IMR-90 (cell line): ENCODE results near the gene NELL1. TPM values are rescaled to one million over a fixed set of nuclear protein-coding genes. Genes with fewer than 3 reads are reported as not detected.

Experiments used
- ATAC-seq: fragments of 200-7000 bp; cut with Tn5 transposase; 2 replicates; pipeline ENCODE4 v1.9.1; 2020; ENCODE audit warnings: low read depth, mild to moderate bottlenecking, moderate library complexity
- BruUV-seq: library from RNA; stranded (reverse); fragments of 400-500 nt; replicated peaks from 2 replicates; lab custom pipeline; 2021; lab: Mats Ljungman, UMichigan
- CTCF ChIA-PET: fragments of 300-600 bp; formaldehyde crosslinking; extraction: SDS; loops from one replicate; lab custom pipeline; 2021; ENCODE audit warnings: antibody characterized with exemption; lab: Yijun Ruan, JAX
- POLR2A ChIA-PET: fragments of 300-600 bp; sonication (Branson Sonifier 250); formaldehyde crosslinking; loops from one replicate; lab custom pipeline; 2022; ENCODE audit warnings: antibody characterized with exemption; ENCODE audit not compliant: unreplicated experiment; lab: Charles Lee
- DNase-seq: peaks from one replicate; pipeline ENCODE4 v3.0.0; 2013
- H2AFZ ChIP-seq: replicated peaks from 2 replicates; pipeline ENCODE3; 2013; ENCODE audit warnings: low read length, mild to moderate bottlenecking; ENCODE audit not compliant: poor library complexity
- H2AK5ac ChIP-seq: 2 replicates; pipeline ENCODE4 v1.6.1; 2013; ENCODE audit warnings: low read depth, low read length, inconsistent platforms
- H2AK9ac ChIP-seq: replicated peaks from 2 replicates; pipeline ENCODE3; 2013; ENCODE audit warnings: mild to moderate bottlenecking, low read depth, low read length, moderate library complexity; ENCODE audit not compliant: poor library complexity
- H2BK120ac ChIP-seq: 2 replicates; pipeline ENCODE4 v1.6.1; 2013; ENCODE audit warnings: low read depth, low read length, inconsistent platforms
- H2BK15ac ChIP-seq: 3 replicates; pipeline ENCODE4 v1.6.1; 2013; ENCODE audit warnings: low read depth, low read length, inconsistent platforms
- H2BK20ac ChIP-seq: 2 replicates; pipeline ENCODE4 v1.6.1; 2013; ENCODE audit warnings: low read depth, mild to moderate bottlenecking, inconsistent platforms, low read length, moderate library complexity
- H2BK5ac ChIP-seq: 2 replicates; pipeline ENCODE4 v1.6.1; 2013; ENCODE audit warnings: mild to moderate bottlenecking, low read depth, low read length, inconsistent platforms; ENCODE audit not compliant: poor library complexity, severe bottlenecking
- H3K14ac ChIP-seq: replicated peaks from 2 replicates; pipeline ENCODE4 v1.6.1; 2013; ENCODE audit warnings: low read depth, low read length, inconsistent platforms
- H3K18ac ChIP-seq: 2 replicates; pipeline ENCODE4 v1.6.1; 2013; ENCODE audit warnings: low read depth, low read length, control low read depth
- H3K23ac ChIP-seq: 2 replicates; pipeline ENCODE4 v1.6.1; 2013; ENCODE audit warnings: low read depth, low read length, inconsistent platforms
- H3K27ac ChIP-seq: 2 replicates; pipeline ENCODE4 v1.5.1; 2013; ENCODE audit warnings: mild to moderate bottlenecking, control low read depth, low read length; ENCODE audit not compliant: insufficient read depth
- H3K27me3 ChIP-seq: 2 replicates; pipeline ENCODE4 v1.6.1; 2013; ENCODE audit warnings: low read length; ENCODE audit not compliant: control insufficient read depth, insufficient read depth
- H3K36me3 ChIP-seq: 2 replicates; pipeline ENCODE4 v1.6.1; 2013; ENCODE audit warnings: low read length, mixed read lengths; ENCODE audit not compliant: control insufficient read depth, insufficient read depth
- H3K4ac ChIP-seq: 2 replicates; pipeline ENCODE4 v1.6.1; 2013; ENCODE audit warnings: low read depth, low read length, inconsistent platforms
- H3K4me1 ChIP-seq: 2 replicates; pipeline ENCODE4 v1.6.1; 2013; ENCODE audit warnings: low read length, mixed read lengths; ENCODE audit not compliant: control insufficient read depth, insufficient read depth
- H3K4me2 ChIP-seq: 2 replicates; pipeline ENCODE4 v1.6.1; 2013; ENCODE audit warnings: low read depth, mild to moderate bottlenecking, control low read depth, low read length, moderate library complexity
- H3K4me3 ChIP-seq: 2 replicates; pipeline ENCODE4 v1.5.1; 2013; ENCODE audit warnings: low read depth, mild to moderate bottlenecking, control low read depth, low read length, moderate library complexity; ENCODE audit not compliant: insufficient read depth
- H3K56ac ChIP-seq: 2 replicates; pipeline ENCODE4 v1.6.1; 2013; ENCODE audit warnings: low read length, inconsistent platforms; ENCODE audit not compliant: insufficient read depth; ENCODE audit errors: extremely low read depth
- H3K79me1 ChIP-seq, 2 experiments: 2 replicates each; pipeline ENCODE4 v1.6.1; 2013; ENCODE audit warnings: low read length in 2 of 2, inconsistent platforms in 1 of 2, low read depth in 1 of 2
- H3K9ac ChIP-seq: 2 replicates; pipeline ENCODE4 v1.6.1; 2013; ENCODE audit warnings: low read depth, low read length, control low read depth
- H3K9me1 ChIP-seq: 2 replicates; pipeline ENCODE4 v1.6.1; 2013; ENCODE audit warnings: low read length, inconsistent platforms; ENCODE audit not compliant: insufficient read depth
- H3K9me3 ChIP-seq: 2 replicates; pipeline ENCODE4 v1.6.1; 2013; ENCODE audit warnings: low read length; ENCODE audit not compliant: control insufficient read depth, insufficient read depth
- H4K20me1 ChIP-seq: 2 replicates; pipeline ENCODE4 v1.6.1; 2013; ENCODE audit warnings: low read length, inconsistent platforms; ENCODE audit not compliant: insufficient read depth
- H4K5ac ChIP-seq: 2 replicates; pipeline ENCODE4 v1.6.1; 2013; ENCODE audit warnings: mild to moderate bottlenecking, low read depth, low read length, control low read depth
- H4K8ac ChIP-seq, 2 experiments: 2 replicates each; pipeline ENCODE4 v1.6.1; 2013; ENCODE audit warnings: low read depth in 2 of 2, low read length in 2 of 2, control low read depth in 1 of 2, inconsistent platforms in 1 of 2
- H4K91ac ChIP-seq: 2 replicates; pipeline ENCODE4 v1.6.1; 2013; ENCODE audit warnings: low read depth, low read length, inconsistent platforms; ENCODE audit not compliant: insufficient read depth
- BHLHE40 ChIP-seq: fragments of 150-350 bp; IDR thresholded peaks from 2 replicates; pipeline ENCODE4 v1.6.1; 2016; ENCODE audit warnings: mild to moderate bottlenecking, low read depth, low read length
- CEBPB ChIP-seq: IDR thresholded peaks from 2 replicates; pipeline ENCODE4 v1.6.1; 2012; ENCODE audit warnings: low read depth, low read length, improper control_type of control experiment
- CHD1 ChIP-seq: IDR thresholded peaks from 2 replicates; pipeline ENCODE4 v1.6.1; 2012; ENCODE audit warnings: low read depth, low read length, improper control_type of control experiment
- CTCF ChIP-seq: conservative IDR thresholded peaks from 2 replicates; pipeline ENCODE4 v1.5.1; 2012; ENCODE audit warnings: mild to moderate bottlenecking, low read depth, low read length, improper control_type of control experiment
- ELK1 ChIP-seq: fragments of 150-350 bp; IDR thresholded peaks from 2 replicates; pipeline ENCODE4 v1.6.1; 2016; ENCODE audit warnings: low read depth, mild to moderate bottlenecking, low read length, moderate library complexity, borderline replicate concordance
- MAFK ChIP-seq: IDR thresholded peaks from 2 replicates; pipeline ENCODE4 v1.6.1; 2012; ENCODE audit warnings: low read depth, low read length, improper control_type of control experiment
- MAZ ChIP-seq: IDR thresholded peaks from 2 replicates; pipeline ENCODE4 v1.6.1; 2012; ENCODE audit warnings: low read depth, mild to moderate bottlenecking, low read length, improper control_type of control experiment, moderate library complexity, borderline replicate concordance
- MXI1 ChIP-seq: IDR thresholded peaks from 2 replicates; pipeline ENCODE4 v1.6.1; 2012; ENCODE audit warnings: low read depth, mild to moderate bottlenecking, low read length, moderate library complexity, borderline replicate concordance
- NFE2L2 ChIP-seq: fragments of 150-350 bp; IDR thresholded peaks from 2 replicates; pipeline ENCODE4 v1.6.1; 2016; ENCODE audit warnings: low read depth, mild to moderate bottlenecking, low read length
- RAD21 ChIP-seq: IDR thresholded peaks from 2 replicates; pipeline ENCODE4 v1.6.1; 2012; ENCODE audit warnings: low read length, improper control_type of control experiment
- RCOR1 ChIP-seq: IDR thresholded peaks from 2 replicates; pipeline ENCODE4 v1.6.1; 2012; ENCODE audit warnings: mild to moderate bottlenecking, low read length, improper control_type of control experiment; ENCODE audit not compliant: insufficient replicate concordance
- RFX5 ChIP-seq: IDR thresholded peaks from 2 replicates; pipeline ENCODE4 v1.8.0; 2012; ENCODE audit warnings: low read depth, mild to moderate bottlenecking, low read length, moderate library complexity
- SMC3 ChIP-seq: fragments of 150-350 bp; IDR thresholded peaks from 2 replicates; pipeline ENCODE4 v1.6.1; 2016; ENCODE audit warnings: low read depth, mild to moderate bottlenecking, antibody characterized with exemption, low read length, moderate library complexity
- WGBS, 2 experiments: methylation state at CpG; one replicate each; pipeline versions ENCODE4 v1.1.5 to v1.1.7; 2013; ENCODE audit warnings: missing lambda C conversion rate in 2 of 2; ENCODE audit not compliant: insufficient read length in 1 of 2; ENCODE audit errors: extremely low coverage in 2 of 2; 5-methylcytosine and 5-hydroxymethylcytosine counted together
- dilution Hi-C: fragments of 300-500 bp; cut with HindIII; formaldehyde crosslinking; loops from one replicate; pipeline ENCODE4 v1.14.3; 2018; ENCODE audit warnings: low sequenced_read_pairs; ENCODE audit not compliant: unreplicated experiment
- in situ Hi-C: fragments of 300-500 bp; cut with MboI; formaldehyde crosslinking; loops from 3 replicates; pipeline ENCODE4 v1.14.3; 2019; ENCODE audit warnings: low sequenced_read_pairs, inconsistent platforms, mixed read lengths
- intact Hi-C: fragments of 100-400 bp; cut with micrococcal nuclease; formaldehyde crosslinking; loops from 2 replicates; pipeline ENCODE4 v1.10.0; 2022
- polyA plus RNA-seq, 3 experiments: library from polyadenylated mRNA; depleted of rRNA; stranded (reverse); fragments of >200 nt; gene quantifications; 2 replicates each; pipeline ENCODE4 v1.2.3, GENCODE V29; 2012; ENCODE audit warnings: low replicate concordance in 1 of 3
- total RNA-seq: library from RNA; depleted of rRNA; stranded (reverse); fragments of >200 nt; gene quantifications from 2 replicates; pipeline ENCODE4 v1.2.3, GENCODE V29; 2012
- TF ChIP-seq, protein P1 (sequence below): fragments of 150-350 bp; IDR thresholded peaks from 2 replicates; pipeline ENCODE4 v1.6.1; 2017; ENCODE audit warnings: mild to moderate bottlenecking, antibody characterized with exemption, low read length, low read depth

NELL1 gene
- total and polyA plus RNA-seq, 2 of the 4 experiments (the other 2 are of a cell fraction) = not detected

DNA sequence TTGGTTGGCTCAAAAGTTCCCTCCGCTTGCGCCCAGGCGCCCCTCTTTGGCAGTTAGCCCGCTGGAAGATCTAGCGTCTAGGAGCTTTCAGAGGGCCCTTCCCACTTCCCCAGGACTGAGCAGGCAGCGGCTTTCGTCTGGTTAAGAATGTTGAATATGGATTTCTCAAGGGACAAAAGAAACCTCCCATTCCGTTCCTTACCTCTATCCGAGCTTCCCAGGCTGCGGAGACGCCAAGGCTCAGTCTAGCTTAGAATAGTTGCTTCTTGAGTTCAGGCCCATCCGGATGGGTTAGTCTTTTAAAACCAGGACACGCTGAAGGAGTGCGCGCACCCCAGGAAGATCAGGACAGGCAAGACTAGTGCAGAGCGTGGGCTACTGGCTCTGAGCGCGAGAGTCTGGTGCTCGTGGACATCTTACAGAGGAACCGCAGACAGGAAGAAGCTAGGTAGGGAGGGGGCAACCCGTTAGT is 1.6 kb downstream of the NELL1 start:
- dilution Hi-C loops = no loop called here
- Histone ChIP-seq H2BK20ac (no peak overlapping the region), H4K20me1 (no peaks in the 10 kb centered on the region), H2AFZ (no peak overlapping the region), H4K5ac (no peak overlapping the region), H3K4me3 (no peak overlapping the region), H4K8ac (no peak overlapping the region), H3K36me3 (no peaks in the 10 kb centered on the region), H2AK9ac (no peak overlapping the region), H2AK5ac (no peak overlapping the region), H2BK5ac (no peak overlapping the region), H3K18ac (no peak overlapping the region), H2BK120ac (no peak overlapping the region), H3K4me1 (no peaks in the 10 kb centered on the region), H3K23ac (no peak overlapping the region), H3K79me1 (no peaks in the 10 kb centered on the region), H3K27me3 (peaks cover 25% of the 10 kb centered on the region), H3K9ac (no peak overlapping the region), H3K9me1 (no peaks in the 10 kb centered on the region), H3K4me2 (no peak overlapping the region), H3K4ac (no peak overlapping the region), H4K91ac (no peak overlapping the region), H3K9me3 (no peaks in the 10 kb centered on the region), H3K27ac (no peak overlapping the region), H3K14ac (no peak overlapping the region), H3K56ac (no peak overlapping the region), H2BK15ac (no peak overlapping the region)
- TF ChIP-seq CHD1 (no peak), NFE2L2 (no peak), RCOR1 (no peak), MXI1 (no peak), MAZ (no peak), RFX5 (no peak), ELK1 (no peak), CTCF (no peak), RAD21 (no peak), BHLHE40 (no peak), MAFK (no peak), SMC3 (no peak), CEBPB (no peak)
- TF ChIP-seq, protein P1, sequence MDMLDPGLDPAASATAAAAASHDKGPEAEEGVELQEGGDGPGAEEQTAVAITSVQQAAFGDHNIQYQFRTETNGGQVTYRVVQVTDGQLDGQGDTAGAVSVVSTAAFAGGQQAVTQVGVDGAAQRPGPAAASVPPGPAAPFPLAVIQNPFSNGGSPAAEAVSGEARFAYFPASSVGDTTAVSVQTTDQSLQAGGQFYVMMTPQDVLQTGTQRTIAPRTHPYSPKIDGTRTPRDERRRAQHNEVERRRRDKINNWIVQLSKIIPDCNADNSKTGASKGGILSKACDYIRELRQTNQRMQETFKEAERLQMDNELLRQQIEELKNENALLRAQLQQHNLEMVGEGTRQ = no peak
- BruUV-seq = no TSS peak
- intact Hi-C loops = no loop called here
- ChIA-PET CTCF (no interaction called here), POLR2A (interaction anchor here (0.6 kb wide), 1 partner anchor 11 kb away, joined by 4 read pairs; no protein-coding TSS in a partner anchor)
- DNase-seq (no peak), ATAC-seq (no peak)
- WGBS, 2 experiments = no CpG with 5 or more reads among the region's 21 CpGs
- in situ Hi-C loops = no loop called here
